NT2/D1 (cell line): ENCODE data around the gene CSTF1.

ENCODE experiments used
- DNase-seq: peaks from one replicate; pipeline ENCODE4 v3.0.0-alpha.2; 2011; ENCODE audit warnings: low read depth, low spot score
- H3K27me3 ChIP-seq: 2 replicates; pipeline ENCODE4 v1.6.0; 2011; ENCODE audit warnings: mild to moderate bottlenecking; ENCODE audit not compliant: insufficient read length, insufficient read depth
- H3K36me3 ChIP-seq: 2 replicates; pipeline ENCODE4 v1.6.1; 2011; ENCODE audit warnings: mild to moderate bottlenecking, low read length, mixed read lengths; ENCODE audit not compliant: insufficient read depth, insufficient read length
- H3K4me1 ChIP-seq: 2 replicates; pipeline ENCODE4 v1.5.1; 2011; ENCODE audit not compliant: insufficient read depth, insufficient read length
- H3K4me3 ChIP-seq: 2 replicates; pipeline ENCODE4 v1.5.1; 2011; ENCODE audit warnings: low read depth; ENCODE audit not compliant: insufficient read length
- H3K9ac ChIP-seq: 2 replicates; pipeline ENCODE4 v1.6.0; 2011; ENCODE audit warnings: low read depth; ENCODE audit not compliant: insufficient read length
- H3K9me3 ChIP-seq: 2 replicates; pipeline ENCODE4 v1.5.1; 2011; ENCODE audit warnings: mild to moderate bottlenecking, low read length; ENCODE audit not compliant: insufficient read depth
- SUZ12 ChIP-seq: IDR thresholded peaks from 2 replicates; pipeline ENCODE4 v1.6.1; 2011; ENCODE audit not compliant: insufficient read length, insufficient read depth; ENCODE audit errors: extremely low read depth
- YY1 ChIP-seq: IDR thresholded peaks from 2 replicates; pipeline ENCODE4 v1.6.1; 2011; ENCODE audit not compliant: insufficient read length, insufficient read depth
- ZNF274 ChIP-seq: IDR thresholded peaks from 2 replicates; pipeline ENCODE4 v1.6.1; 2011; ENCODE audit warnings: mild to moderate bottlenecking, low read depth, low read length

CSTF1 gene

GRCh38 chr20:56445130-56445529 lies 52.7 kb downstream of the CSTF1 start:
- Histone ChIP-seq H3K4me1 (peaks cover 16% of the 10 kb centered on the region), H3K9ac (no peak overlapping the region), H3K9me3 (no peaks in the 10 kb centered on the region), H3K27me3 (no peaks in the 10 kb centered on the region), H3K36me3 (no peaks in the 10 kb centered on the region), H3K4me3 (no peak overlapping the region)
- no peak for TF ChIP-seq ZNF274
- TF ChIP-seq SUZ12: no peak
- TF ChIP-seq YY1: no peak
- no peak for DNase-seq

GRCh38 chr20:56445540-56445939 lies 53.1 kb downstream of the CSTF1 start:
- no peak overlapping the region for H3K4me3 ChIP-seq
- no peaks in the 10 kb centered on the region for H3K27me3 ChIP-seq
- H3K4me1 ChIP-seq: peaks cover 16% of the 10 kb centered on the region
- DNase-seq: no peak
- TF ChIP-seq ZNF274 (no peak), YY1 (no peak), SUZ12 (no peak)
- no peak overlapping the region for H3K9ac ChIP-seq
- no peaks in the 10 kb centered on the region for H3K9me3 ChIP-seq
- H3K36me3 ChIP-seq: no peaks in the 10 kb centered on the region

- no peaks in the 10 kb centered on the region for H3K9me3 ChIP-seq
- TF ChIP-seq YY1: no peak
- no peak for TF ChIP-seq ZNF274
- no peak for TF ChIP-seq SUZ12
- no peaks in the 10 kb centered on the region for H3K27me3 ChIP-seq
- H3K9ac ChIP-seq: no peak overlapping the region
- H3K36me3 ChIP-seq: no peaks in the 10 kb centered on the region
- H3K4me1 ChIP-seq: peaks cover 14% of the 10 kb centered on the region
- no peak overlapping the region for H3K4me3 ChIP-seq
- no peak for DNase-seq
Measured at GRCh38 chr20:56447227-56447626, 54.8 kb downstream of the CSTF1 start.

GRCh38 chr20:56449459-56449858 lies 57.0 kb downstream of the CSTF1 start:
- Histone ChIP-seq H3K4me1 (peaks cover 5% of the 10 kb centered on the region), H3K9me3 (no peaks in the 10 kb centered on the region), H3K4me3 (no peak overlapping the region), H3K9ac (no peak overlapping the region), H3K27me3 (no peaks in the 10 kb centered on the region), H3K36me3 (no peaks in the 10 kb centered on the region)
- no peak for DNase-seq
- TF ChIP-seq SUZ12 (no peak), YY1 (no peak), ZNF274 (no peak)

- H3K27me3 ChIP-seq: no peaks in the 10 kb centered on the region
- TF ChIP-seq ZNF274: no peak
- TF ChIP-seq SUZ12: no peak
- TF ChIP-seq YY1: no peak
- DNase-seq: no peak
- H3K9ac ChIP-seq: no peak overlapping the region
- peaks cover 5% of the 10 kb centered on the region for H3K4me1 ChIP-seq
- no peaks in the 10 kb centered on the region for H3K9me3 ChIP-seq
- H3K36me3 ChIP-seq: no peaks in the 10 kb centered on the region
- no peak overlapping the region for H3K4me3 ChIP-seq
Measured at GRCh38 chr20:56451056-56451765, 58.8 kb downstream of the CSTF1 start.

GRCh38 chr20:56453352-56453751 lies 60.9 kb downstream of the CSTF1 start:
- no peak for DNase-seq
- TF ChIP-seq SUZ12 (no peak), YY1 (no peak), ZNF274 (no peak)
- Histone ChIP-seq H3K36me3 (no peaks in the 10 kb centered on the region), H3K9me3 (no peaks in the 10 kb centered on the region), H3K9ac (no peak overlapping the region), H3K4me3 (no peak overlapping the region), H3K27me3 (no peaks in the 10 kb centered on the region), H3K4me1 (no peaks in the 10 kb centered on the region)

- TF ChIP-seq SUZ12 (no peak), YY1 (no peak), ZNF274 (no peak)
- H3K27me3 ChIP-seq: no peaks in the 10 kb centered on the region
- H3K4me1 ChIP-seq: no peaks in the 10 kb centered on the region
- H3K4me3 ChIP-seq: no peak overlapping the region
- H3K9ac ChIP-seq: no peak overlapping the region
- no peak for DNase-seq
- H3K36me3 ChIP-seq: no peaks in the 10 kb centered on the region
- no peaks in the 10 kb centered on the region for H3K9me3 ChIP-seq
Measured at GRCh38 chr20:56454754-56455153, 62.3 kb downstream of the CSTF1 start.
